Stimulated activated CD8-positive, alpha-beta memory T cell treated with anti-CD3 and anti-CD28 coated beads, Interleukin-15, amount 100 ng/mL, for 48 hours (primary cell): ENCODE data around the gene SPINK13.
"Not testable (repeated sequence)": the region's sequence is repeated elsewhere in the genome, so short reads cannot be mapped to it uniquely, and the experiment has no call there.

Experiments used
- DNase-seq, 2 donors: peaks; one replicate each; pipeline ENCODE4 v3.0.0-alpha.2; 2020; ENCODE audit warnings: low read depth in 2 of 2

The SPINK13 gene

GRCh38 chr5:148312153-148312552, 43.6 kb downstream of the SPINK13 start, which contains the start of gene SPINK7:
TSS of gene SPINK7 (plus strand) at chr5:148312423. CDS start at chr5:148312484, 61 bp downstream.
- no peak for DNase-seq

- no peak for DNase-seq
Measured at GRCh38 chr5:148314187-148314586, 45.6 kb downstream of the SPINK13 start.

GRCh38 chr5:148314731-148315130, 46.1 kb downstream of the SPINK13 start:
- DNase-seq: no peak

- DNase-seq: not testable (repeated sequence)
Measured at GRCh38 chr5:148320011-148320963, 51.7 kb downstream of the SPINK13 start.

GRCh38 chr5:148333262-148333849, 64.8 kb downstream of the SPINK13 start:
- DNase-seq: no peak

GRCh38 chr5:148335259-148335658, 66.7 kb downstream of the SPINK13 start, which contains the start of gene SPINK9:
TSS of gene SPINK9 (plus strand) at chr5:148335559. CDS start at chr5:148335614, 55 bp downstream.
- DNase-seq: no peak
